Skeletal muscle tissue (tissue), 4 donors: ENCODE measurements around the gene CCNB1IP1. TPM values are rescaled to one million over a fixed set of nuclear protein-coding genes. Genes with fewer than 3 reads are reported as not detected.
A peak's percentile ranks its signal among the peaks of the same experiment; 100 is the strongest.

ENCODE experiments used
- H3K27ac ChIP-seq: one replicate; pipeline ENCODE4 v1.7.0; 2013; ENCODE audit warnings: mild to moderate bottlenecking, low read depth, low read length, inconsistent platforms
- H3K27me3 ChIP-seq, 3 donors: one replicate each; pipeline ENCODE4 v1.7.0; 2013; ENCODE audit warnings: low read length in 3 of 3; ENCODE audit not compliant: control insufficient read depth in 3 of 3, insufficient read depth in 3 of 3
- H3K36me3 ChIP-seq, 3 donors: one replicate each; pipeline ENCODE4 v1.7.0; 2013; ENCODE audit warnings: low read length in 3 of 3; ENCODE audit not compliant: control insufficient read depth in 3 of 3, insufficient read depth in 3 of 3
- H3K4me1 ChIP-seq, 3 donors: one replicate each; pipeline ENCODE4 v1.7.0; 2013; ENCODE audit warnings: low read length in 3 of 3, mild to moderate bottlenecking in 3 of 3; ENCODE audit not compliant: control insufficient read depth in 3 of 3, insufficient read depth in 3 of 3
- H3K4me3 ChIP-seq, 3 donors: one replicate each; pipeline ENCODE4 v1.7.0; 2013; ENCODE audit warnings: low read length in 3 of 3
- H3K9ac ChIP-seq, 3 donors: one replicate each; pipeline ENCODE4 v1.7.0; 2013; ENCODE audit warnings: low read length in 3 of 3, mild to moderate bottlenecking in 3 of 3, moderate library complexity in 2 of 3, low read depth in 1 of 3
- H3K9me3 ChIP-seq, 3 donors: one replicate each; pipeline ENCODE4 v1.7.0; 2013; ENCODE audit warnings: low read length in 3 of 3; ENCODE audit not compliant: control insufficient read depth in 3 of 3
- total RNA-seq: library from RNA; depleted of rRNA; stranded (reverse); fragments of >200 nt; gene quantifications from one replicate; pipeline ENCODE4 v1.2.3, GENCODE V29; 2014
- donor health status: Osteomylitis.

The CCNB1IP1 gene, protein sequence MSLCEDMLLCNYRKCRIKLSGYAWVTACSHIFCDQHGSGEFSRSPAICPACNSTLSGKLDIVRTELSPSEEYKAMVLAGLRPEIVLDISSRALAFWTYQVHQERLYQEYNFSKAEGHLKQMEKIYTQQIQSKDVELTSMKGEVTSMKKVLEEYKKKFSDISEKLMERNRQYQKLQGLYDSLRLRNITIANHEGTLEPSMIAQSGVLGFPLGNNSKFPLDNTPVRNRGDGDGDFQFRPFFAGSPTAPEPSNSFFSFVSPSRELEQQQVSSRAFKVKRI
- 57.4 TPM for total RNA-seq

GRCh38 chr14:20332788-20333493 is at the start of gene CCNB1IP1:
Gene CCNB1IP1, minus strand, starts transcription at chr14:20333279. Its CDS starts 16,756 bp downstream, at chr14:20316523.
- H3K27ac ChIP-seq, result peak within 1 kb of the TSS; percentile 84
- H3K36me3 ChIP-seq, result peaks cover 0 to 7% (median 0%) of the 10 kb centered on the region in 3 donors
- H3K4me3 ChIP-seq, result peak within 1 kb of the TSS; percentile 90 to 99 (median 92)
- H3K9ac ChIP-seq, result peak within 1 kb of the TSS; percentile 85 to 92 (median 86)
- no peaks in the 10 kb centered on the region for H3K27me3 ChIP-seq
- H3K9me3 ChIP-seq, result no peaks in the 10 kb centered on the region
- H3K4me1 ChIP-seq, result peaks cover 0 to 6% (median 5%) of the 10 kb centered on the region in 3 donors

GRCh38 chr14:20382526-20382925 is 49.4 kb upstream of the CCNB1IP1 start:
- H3K36me3 ChIP-seq, result peaks cover 90 to 96% (median 94%) of the 10 kb centered on the region in 3 donors
- no peaks in the 10 kb centered on the region for H3K27me3 ChIP-seq

DNA sequence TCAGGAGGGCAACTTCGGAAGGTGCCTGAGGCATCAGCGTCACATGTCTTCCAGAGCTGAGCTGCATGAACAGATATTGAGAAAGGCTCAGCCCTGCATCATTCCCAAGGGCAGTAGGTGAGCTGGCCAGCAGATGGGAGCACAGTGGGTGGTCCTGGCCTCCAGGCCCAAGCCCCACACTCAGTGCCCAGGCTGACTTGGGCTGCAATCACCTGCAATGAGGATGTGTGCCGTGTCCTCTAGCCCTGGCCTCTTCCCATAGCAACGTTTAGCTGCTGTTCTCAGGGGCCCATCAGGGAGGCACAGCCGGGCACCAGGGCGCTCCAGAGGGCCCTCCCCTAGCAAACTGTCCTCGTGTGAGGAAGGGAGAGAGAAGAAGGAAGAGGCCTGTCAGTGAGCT is 48.3 kb upstream of the CCNB1IP1 start:
- no peaks in the 10 kb centered on the region for H3K9me3 ChIP-seq
- H3K9ac ChIP-seq, result no peak overlapping the region
- peaks cover 92 to 95% (median 95%) of the 10 kb centered on the region in 3 donors for H3K36me3 ChIP-seq
- H3K27ac ChIP-seq, result no peak overlapping the region
- no peaks in the 10 kb centered on the region for H3K27me3 ChIP-seq
- H3K4me1 ChIP-seq, result no peaks in the 10 kb centered on the region
- H3K4me3 ChIP-seq, result no peak overlapping the region

More at GRCh38 chr14:20382526-20382925, 49.4 kb upstream of the CCNB1IP1 start:
- H3K4me1 ChIP-seq, result no peaks in the 10 kb centered on the region
- no peak overlapping the region for H3K4me3 ChIP-seq
- no peak overlapping the region for H3K9ac ChIP-seq
- H3K9me3 ChIP-seq, result no peaks in the 10 kb centered on the region
- no peak overlapping the region for H3K27ac ChIP-seq

GRCh38 chr14:20380681-20381080 is 47.6 kb upstream of the CCNB1IP1 start:
- no peak overlapping the region for H3K27ac ChIP-seq
- H3K27me3 ChIP-seq, result no peaks in the 10 kb centered on the region
- no peak overlapping the region for H3K4me3 ChIP-seq
- H3K9ac ChIP-seq, result no peak overlapping the region
- H3K36me3 ChIP-seq, result peaks cover 92 to 95% (median 95%) of the 10 kb centered on the region in 3 donors
- no peaks in the 10 kb centered on the region for H3K9me3 ChIP-seq
- no peaks in the 10 kb centered on the region for H3K4me1 ChIP-seq

DNA sequence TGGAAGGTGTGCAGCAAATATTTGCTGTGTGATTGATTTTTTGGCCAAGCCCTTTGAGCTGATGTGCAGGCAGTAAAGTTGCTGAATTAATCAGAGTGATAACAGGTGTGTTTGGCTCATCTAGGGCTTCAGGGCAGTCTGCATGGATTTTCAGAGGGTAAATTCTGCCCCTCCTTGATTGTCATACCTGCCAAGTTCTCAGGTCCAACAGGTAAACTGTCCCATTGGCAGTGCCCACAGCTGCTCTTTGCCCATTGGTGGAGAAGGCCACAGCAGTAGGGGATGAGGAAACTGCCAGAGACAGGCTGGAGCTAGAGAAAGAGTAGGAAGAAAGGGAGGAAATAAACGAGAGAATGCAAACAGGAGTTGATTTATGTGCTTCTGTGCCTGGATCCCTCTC is 46.7 kb upstream of the CCNB1IP1 start:
- H3K36me3 ChIP-seq, result peaks cover 90 to 97% (median 94%) of the 10 kb centered on the region in 3 donors
- H3K9ac ChIP-seq, result no peak overlapping the region
- H3K4me1 ChIP-seq, result no peaks in the 10 kb centered on the region
- no peaks in the 10 kb centered on the region for H3K27me3 ChIP-seq
- no peak overlapping the region for H3K4me3 ChIP-seq
- H3K27ac ChIP-seq, result no peak overlapping the region
- H3K9me3 ChIP-seq, result no peaks in the 10 kb centered on the region

DNA sequence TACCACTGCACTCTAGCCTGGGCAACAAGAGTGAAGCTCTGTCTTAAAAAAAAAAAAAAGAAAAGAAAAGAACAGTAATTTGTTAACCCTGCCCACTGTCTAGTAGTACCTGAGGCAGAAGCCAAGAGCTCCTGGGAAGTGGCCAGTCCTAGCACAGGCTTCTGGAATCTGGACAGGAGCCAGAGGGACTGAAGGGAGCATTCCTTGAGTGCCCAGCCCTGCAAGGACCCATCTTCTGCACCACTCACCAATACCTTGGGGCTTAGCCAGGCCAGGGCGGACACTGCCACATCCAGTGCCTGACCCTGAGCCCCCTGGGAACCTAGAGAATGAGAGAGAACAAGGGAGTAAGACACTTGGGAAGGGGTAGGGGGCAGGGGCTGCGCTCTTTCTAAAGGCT is 44.1 kb upstream of the CCNB1IP1 start:
- Histone ChIP-seq H3K9me3 (no peaks in the 10 kb centered on the region), H3K27ac (no peak overlapping the region), H3K27me3 (no peaks in the 10 kb centered on the region), H3K36me3 (peaks cover 85 to 97% (median 93%) of the 10 kb centered on the region in 3 donors), H3K4me1 (no peaks in the 10 kb centered on the region), H3K4me3 (no peak overlapping the region), H3K9ac (no peak overlapping the region)

DNA sequence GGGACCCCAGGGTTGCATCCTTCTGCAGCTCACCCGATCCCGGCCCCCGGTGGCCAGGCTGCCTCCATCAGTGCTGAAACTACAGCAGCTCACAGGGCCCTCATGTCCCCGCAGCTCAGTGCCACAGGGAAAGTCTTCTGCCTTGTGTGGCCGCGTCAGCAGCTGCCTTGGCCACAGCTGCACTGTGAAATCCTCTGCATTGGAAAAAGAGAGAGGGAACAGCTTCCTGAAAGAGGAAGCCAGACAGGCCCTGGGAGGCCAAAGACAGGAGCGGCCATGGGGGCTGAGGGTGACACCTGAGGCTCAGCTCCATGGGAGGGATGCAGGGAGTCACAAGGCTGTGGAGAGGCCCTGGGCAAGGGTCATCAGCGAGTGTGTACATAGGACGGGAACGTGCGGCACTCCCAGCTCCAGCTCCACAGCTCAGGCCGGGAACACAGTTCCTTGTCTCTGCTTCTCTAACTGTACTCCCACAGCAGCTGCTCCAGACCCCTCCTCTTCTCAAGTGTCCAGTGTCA is 43.1 kb upstream of the CCNB1IP1 start:
- Histone ChIP-seq H3K9ac (no peak overlapping the region), H3K4me1 (no peaks in the 10 kb centered on the region), H3K27me3 (no peaks in the 10 kb centered on the region), H3K9me3 (no peaks in the 10 kb centered on the region), H3K4me3 (no peak overlapping the region), H3K27ac (no peak overlapping the region), H3K36me3 (peaks cover 82 to 97% (median 93%) of the 10 kb centered on the region in 3 donors)

DNA sequence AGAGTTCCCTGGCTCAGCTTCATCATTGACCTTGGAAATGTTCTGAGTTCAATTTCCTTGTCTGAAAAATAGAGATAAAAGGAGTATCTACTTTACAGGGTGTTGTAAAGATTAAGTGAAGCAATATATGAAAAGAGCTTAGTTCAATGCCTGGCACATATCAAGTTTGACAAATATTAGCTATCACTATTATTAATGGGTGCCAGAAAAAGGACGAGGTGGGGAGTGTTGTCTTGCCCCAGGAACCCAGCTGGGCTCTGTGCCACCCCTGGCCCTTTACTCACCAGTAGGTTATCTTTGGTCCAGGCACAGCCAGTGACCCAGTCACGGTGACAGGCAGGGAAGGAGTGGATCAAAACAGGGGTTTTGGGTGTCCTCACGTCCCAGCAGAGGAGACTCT is 42.4 kb upstream of the CCNB1IP1 start:
- no peaks in the 10 kb centered on the region for H3K4me1 ChIP-seq
- H3K27me3 ChIP-seq, result no peaks in the 10 kb centered on the region
- no peak overlapping the region for H3K4me3 ChIP-seq
- H3K27ac ChIP-seq, result no peak overlapping the region
- H3K36me3 ChIP-seq, result peaks cover 82 to 97% (median 93%) of the 10 kb centered on the region in 3 donors
- H3K9ac ChIP-seq, result no peak overlapping the region
- no peaks in the 10 kb centered on the region for H3K9me3 ChIP-seq

DNA sequence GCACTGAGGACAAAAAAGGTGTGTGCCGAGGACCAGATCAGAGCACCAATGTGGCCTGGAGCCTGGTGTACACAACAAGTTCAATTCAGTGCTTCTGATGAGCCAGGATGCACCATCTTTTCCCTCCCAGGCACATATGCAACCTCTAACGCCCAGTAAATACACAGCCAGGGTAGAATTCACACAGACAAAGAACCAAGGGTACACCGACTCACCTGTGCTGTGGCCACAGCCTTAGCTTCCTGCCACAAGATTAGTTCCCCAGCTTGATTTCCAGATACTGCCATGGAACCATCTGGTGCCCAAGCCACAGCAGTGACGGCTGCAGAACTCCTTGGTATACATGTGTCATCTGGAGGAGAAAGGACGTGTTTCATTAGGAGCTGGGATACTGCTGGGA is 39.7 kb upstream of the CCNB1IP1 start:
- Histone ChIP-seq H3K36me3 (peaks cover 73 to 91% (median 86%) of the 10 kb centered on the region in 3 donors), H3K9me3 (no peaks in the 10 kb centered on the region), H3K27me3 (no peaks in the 10 kb centered on the region), H3K4me1 (no peaks in the 10 kb centered on the region), H3K9ac (no peak overlapping the region), H3K27ac (no peak overlapping the region), H3K4me3 (no peak overlapping the region)

DNA sequence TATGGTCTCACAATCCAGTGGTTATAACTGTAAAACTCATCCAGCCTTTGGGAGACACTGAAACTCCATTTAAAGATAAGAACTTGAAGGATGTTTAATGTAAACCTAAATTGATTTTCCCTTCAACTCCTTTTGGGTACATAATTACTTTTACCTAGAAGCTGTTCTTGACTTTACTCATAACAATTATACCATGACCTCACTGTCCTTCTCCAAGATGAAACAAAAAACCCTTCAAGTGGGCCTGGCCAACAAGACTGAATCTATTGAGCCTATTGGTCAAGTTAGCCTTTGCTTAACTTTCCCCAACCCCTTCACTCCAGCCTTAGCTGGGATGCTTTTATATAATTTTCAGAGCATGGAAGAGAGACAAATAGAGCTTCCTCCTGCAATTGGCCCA is 32.8 kb upstream of the CCNB1IP1 start:
- no peaks in the 10 kb centered on the region for H3K4me1 ChIP-seq
- H3K27ac ChIP-seq, result no peak overlapping the region
- H3K27me3 ChIP-seq, result no peaks in the 10 kb centered on the region
- H3K9ac ChIP-seq, result no peak overlapping the region
- H3K4me3 ChIP-seq, result no peak overlapping the region
- H3K36me3 ChIP-seq, result peaks cover 31 to 52% (median 51%) of the 10 kb centered on the region in 3 donors
- H3K9me3 ChIP-seq, result no peaks in the 10 kb centered on the region
